ENCODE data around the gene HHATL.

HHATL gene

DNA sequence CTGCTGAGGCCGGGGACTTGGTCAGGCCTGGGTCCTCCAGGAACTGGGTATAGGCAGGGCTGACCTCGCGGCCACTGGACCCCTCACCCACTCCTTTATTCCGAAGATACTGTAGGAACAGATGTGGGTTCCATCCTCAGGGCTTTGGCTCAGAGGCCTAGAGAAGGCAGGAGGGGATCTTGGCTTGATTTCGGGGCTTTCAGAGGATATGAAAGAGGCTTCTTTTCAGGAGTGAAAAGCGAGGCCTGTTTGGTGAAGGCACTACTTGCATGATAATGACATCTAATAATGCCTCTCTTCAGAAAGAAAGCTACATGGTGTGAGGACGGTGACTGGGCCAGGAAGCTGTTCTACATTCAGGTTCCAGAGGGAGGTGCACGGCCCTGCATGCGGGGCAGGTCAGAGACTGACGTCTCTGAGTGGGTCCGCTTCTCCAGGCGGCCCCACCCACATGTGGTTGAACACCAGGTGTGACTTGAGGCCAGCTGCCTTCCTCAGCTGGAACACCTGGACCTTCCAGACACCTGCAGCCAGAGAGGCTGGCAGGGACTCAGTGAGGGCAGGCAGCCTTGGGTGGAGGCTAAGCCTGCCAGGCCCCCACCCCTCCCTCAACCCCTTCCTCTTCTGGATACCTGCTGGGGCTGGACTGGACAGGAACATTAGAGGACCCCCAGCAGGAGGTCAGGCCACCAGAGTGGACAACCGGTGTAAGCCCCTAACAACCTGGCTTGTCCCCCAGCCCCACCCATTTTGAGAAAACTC is 31.1 kb upstream of the HHATL start:
- no peak for TF ChIP-seq YY1 (IDR thresholded peaks at IDR 0.05; ENCODE audit: low read depth)
- TF ChIP-seq, protein P1, sequence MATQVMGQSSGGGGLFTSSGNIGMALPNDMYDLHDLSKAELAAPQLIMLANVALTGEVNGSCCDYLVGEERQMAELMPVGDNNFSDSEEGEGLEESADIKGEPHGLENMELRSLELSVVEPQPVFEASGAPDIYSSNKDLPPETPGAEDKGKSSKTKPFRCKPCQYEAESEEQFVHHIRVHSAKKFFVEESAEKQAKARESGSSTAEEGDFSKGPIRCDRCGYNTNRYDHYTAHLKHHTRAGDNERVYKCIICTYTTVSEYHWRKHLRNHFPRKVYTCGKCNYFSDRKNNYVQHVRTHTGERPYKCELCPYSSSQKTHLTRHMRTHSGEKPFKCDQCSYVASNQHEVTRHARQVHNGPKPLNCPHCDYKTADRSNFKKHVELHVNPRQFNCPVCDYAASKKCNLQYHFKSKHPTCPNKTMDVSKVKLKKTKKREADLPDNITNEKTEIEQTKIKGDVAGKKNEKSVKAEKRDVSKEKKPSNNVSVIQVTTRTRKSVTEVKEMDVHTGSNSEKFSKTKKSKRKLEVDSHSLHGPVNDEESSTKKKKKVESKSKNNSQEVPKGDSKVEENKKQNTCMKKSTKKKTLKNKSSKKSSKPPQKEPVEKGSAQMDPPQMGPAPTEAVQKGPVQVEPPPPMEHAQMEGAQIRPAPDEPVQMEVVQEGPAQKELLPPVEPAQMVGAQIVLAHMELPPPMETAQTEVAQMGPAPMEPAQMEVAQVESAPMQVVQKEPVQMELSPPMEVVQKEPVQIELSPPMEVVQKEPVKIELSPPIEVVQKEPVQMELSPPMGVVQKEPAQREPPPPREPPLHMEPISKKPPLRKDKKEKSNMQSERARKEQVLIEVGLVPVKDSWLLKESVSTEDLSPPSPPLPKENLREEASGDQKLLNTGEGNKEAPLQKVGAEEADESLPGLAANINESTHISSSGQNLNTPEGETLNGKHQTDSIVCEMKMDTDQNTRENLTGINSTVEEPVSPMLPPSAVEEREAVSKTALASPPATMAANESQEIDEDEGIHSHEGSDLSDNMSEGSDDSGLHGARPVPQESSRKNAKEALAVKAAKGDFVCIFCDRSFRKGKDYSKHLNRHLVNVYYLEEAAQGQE (IDR thresholded peaks at IDR 0.05; ENCODE audit: low read depth): no peak
- TF ChIP-seq, protein P2, sequence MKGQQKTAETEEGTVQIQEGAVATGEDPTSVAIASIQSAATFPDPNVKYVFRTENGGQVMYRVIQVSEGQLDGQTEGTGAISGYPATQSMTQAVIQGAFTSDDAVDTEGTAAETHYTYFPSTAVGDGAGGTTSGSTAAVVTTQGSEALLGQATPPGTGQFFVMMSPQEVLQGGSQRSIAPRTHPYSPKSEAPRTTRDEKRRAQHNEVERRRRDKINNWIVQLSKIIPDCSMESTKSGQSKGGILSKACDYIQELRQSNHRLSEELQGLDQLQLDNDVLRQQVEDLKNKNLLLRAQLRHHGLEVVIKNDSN (IDR thresholded peaks at IDR 0.05): no peak
- TF ChIP-seq EP300 (IDR thresholded peaks at IDR 0.05; ENCODE audit: borderline replicate concordance): no peak
- no peak for TF ChIP-seq FOXM1 (IDR thresholded peaks at IDR 0.05; ENCODE audit: borderline replicate concordance, low read depth)
- TF ChIP-seq RAD21 (IDR thresholded peaks at IDR 0.05; ENCODE audit: low read depth): no peak
- TF ChIP-seq TEAD4 (IDR thresholded peaks at IDR 0.05): no peak
- TF ChIP-seq EGR1 (IDR thresholded peaks at IDR 0.05): no peak
- TF ChIP-seq NFIC (IDR thresholded peaks at IDR 0.05): no peak
- TF ChIP-seq TCF12 (IDR thresholded peaks at IDR 0.05; ENCODE audit: low read depth): no peak
- no peak for TF ChIP-seq CREB1 (IDR thresholded peaks at IDR 0.05; ENCODE audit: low read depth)
- no peak for TF ChIP-seq ZBTB7A (IDR thresholded peaks at IDR 0.05; ENCODE audit: low read depth)

GRCh38 chr3:42732829-42733459 is 30.3 kb upstream of the HHATL start:
- TF ChIP-seq TCF12 (IDR thresholded peaks at IDR 0.05; ENCODE audit: low read depth) (no peak), CREB1 (IDR thresholded peaks at IDR 0.05; ENCODE audit: low read depth) (no peak), CEBPB (IDR thresholded peaks at IDR 0.05) (no peak), YY1 (IDR thresholded peaks at IDR 0.05; ENCODE audit: low read depth) (no peak), TEAD4 (IDR thresholded peaks at IDR 0.05) (no peak)
- TF ChIP-seq, protein P2 (IDR thresholded peaks at IDR 0.05): no peak

GRCh38 chr3:42732196-42732828 is 29.7 kb upstream of the HHATL start:
- TF ChIP-seq EGR1 (IDR thresholded peaks at IDR 0.05): no peak
- no peak for TF ChIP-seq RAD21 (IDR thresholded peaks at IDR 0.05; ENCODE audit: low read depth)
- TF ChIP-seq FOXM1 (IDR thresholded peaks at IDR 0.05; ENCODE audit: borderline replicate concordance, low read depth): no peak
- TF ChIP-seq YY1 (IDR thresholded peaks at IDR 0.05; ENCODE audit: low read depth): no peak
- TF ChIP-seq CREB1 (IDR thresholded peaks at IDR 0.05; ENCODE audit: low read depth): no peak
- TF ChIP-seq ZBTB7A (IDR thresholded peaks at IDR 0.05; ENCODE audit: low read depth): no peak
- no peak for TF ChIP-seq TAF1 (IDR thresholded peaks at IDR 0.05; ENCODE audit: low read depth)
- no peak for TF ChIP-seq EP300 (IDR thresholded peaks at IDR 0.05; ENCODE audit: borderline replicate concordance)
- TF ChIP-seq NFIC (IDR thresholded peaks at IDR 0.05): no peak
- TF ChIP-seq TCF12 (IDR thresholded peaks at IDR 0.05; ENCODE audit: low read depth): no peak

DNA sequence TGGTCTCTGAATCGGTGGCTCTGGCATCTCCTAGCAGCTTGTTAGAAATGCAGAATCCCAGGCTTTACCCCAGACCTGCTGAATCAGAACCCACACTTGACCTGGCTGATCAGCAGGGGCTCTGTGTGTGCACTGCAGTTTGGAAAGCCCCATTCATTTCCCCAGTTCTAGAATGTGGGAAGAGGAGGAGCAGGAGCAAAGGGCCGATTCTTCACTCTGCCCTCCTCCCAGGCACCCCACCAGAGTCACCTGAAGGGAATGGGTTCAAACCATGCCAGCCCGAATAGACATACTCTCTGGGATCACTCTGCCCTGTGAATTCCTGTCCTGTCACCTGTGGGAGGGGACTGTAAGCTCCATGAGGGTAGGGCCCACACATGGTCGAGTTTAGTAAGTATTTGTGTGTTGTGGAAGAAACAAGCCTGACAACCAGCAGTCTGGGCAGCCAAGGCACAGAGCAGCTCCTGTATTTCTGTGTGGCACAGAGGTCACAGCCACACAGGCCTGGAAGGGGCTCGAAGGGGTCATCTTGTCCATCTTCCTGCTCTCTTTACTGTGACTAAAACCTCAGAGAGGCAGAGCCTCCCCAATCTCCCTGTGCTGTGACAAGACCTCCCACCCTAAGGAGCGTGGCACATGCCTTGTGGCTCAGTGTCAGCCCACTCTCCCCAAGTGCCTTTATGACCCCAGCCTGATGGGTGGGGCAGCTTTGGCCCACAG is 29.0 kb upstream of the HHATL start:
- TF ChIP-seq, protein P1 (IDR thresholded peaks at IDR 0.05; ENCODE audit: low read depth): no peak
- TF ChIP-seq TEAD4 (IDR thresholded peaks at IDR 0.05) (no peak), TAF1 (IDR thresholded peaks at IDR 0.05; ENCODE audit: low read depth) (no peak), CEBPB (IDR thresholded peaks at IDR 0.05) (no peak), EP300 (IDR thresholded peaks at IDR 0.05; ENCODE audit: borderline replicate concordance) (no peak), EGR1 (IDR thresholded peaks at IDR 0.05) (no peak), FOXM1 (IDR thresholded peaks at IDR 0.05; ENCODE audit: borderline replicate concordance, low read depth) (no peak), YY1 (IDR thresholded peaks at IDR 0.05; ENCODE audit: low read depth) (no peak), TCF12 (IDR thresholded peaks at IDR 0.05; ENCODE audit: low read depth) (no peak), NFIC (IDR thresholded peaks at IDR 0.05) (no peak), RAD21 (IDR thresholded peaks at IDR 0.05; ENCODE audit: low read depth) (no peak), CREB1 (IDR thresholded peaks at IDR 0.05; ENCODE audit: low read depth) (no peak), ZBTB7A (IDR thresholded peaks at IDR 0.05; ENCODE audit: low read depth) (no peak)
- TF ChIP-seq, protein P3, sequence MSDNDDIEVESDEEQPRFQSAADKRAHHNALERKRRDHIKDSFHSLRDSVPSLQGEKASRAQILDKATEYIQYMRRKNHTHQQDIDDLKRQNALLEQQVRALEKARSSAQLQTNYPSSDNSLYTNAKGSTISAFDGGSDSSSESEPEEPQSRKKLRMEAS (IDR thresholded peaks at IDR 0.05): no peak
- TF ChIP-seq, protein P2 (IDR thresholded peaks at IDR 0.05): no peak

All from Ishikawa (cell line).